Measurements from ENCODE around the gene BRINP1. TPM values are rescaled to one million over a fixed set of nuclear protein-coding genes. Genes with fewer than 3 reads are reported as not detected.

BRINP1 gene
- total RNA-seq, 1 donor from 2014 or later: 11.4 TPM

DNA sequence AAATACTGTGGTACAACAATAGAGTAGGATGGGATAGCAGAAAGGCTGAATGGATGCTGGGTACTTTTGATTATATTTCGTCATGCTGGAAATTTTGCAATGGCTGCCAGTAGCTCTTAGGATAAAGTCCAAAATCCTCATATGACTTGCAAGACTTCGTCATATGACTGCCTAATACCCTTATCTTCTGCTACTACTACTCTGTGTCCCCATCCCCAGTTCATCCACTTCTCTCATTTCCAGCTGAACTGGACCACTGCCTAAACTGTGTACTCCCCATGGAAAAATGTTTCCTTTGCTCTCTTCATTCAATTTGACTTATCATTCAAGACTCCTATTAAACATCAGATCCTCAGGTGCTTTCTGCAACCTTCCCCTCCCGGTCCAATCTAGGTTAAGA, 212.9 kb downstream of the BRINP1 start:
- H3K4me3 Mint-ChIP-seq: no peak overlapping the region
- no peaks in the 10 kb centered on the region for H3K36me3 Mint-ChIP-seq
- no peaks in the 10 kb centered on the region for H3K4me1 Mint-ChIP-seq (ENCODE audit: unreplicated experiment)
- H3K27ac Mint-ChIP-seq: no peak overlapping the region
- TF ChIP-seq, protein P1, sequence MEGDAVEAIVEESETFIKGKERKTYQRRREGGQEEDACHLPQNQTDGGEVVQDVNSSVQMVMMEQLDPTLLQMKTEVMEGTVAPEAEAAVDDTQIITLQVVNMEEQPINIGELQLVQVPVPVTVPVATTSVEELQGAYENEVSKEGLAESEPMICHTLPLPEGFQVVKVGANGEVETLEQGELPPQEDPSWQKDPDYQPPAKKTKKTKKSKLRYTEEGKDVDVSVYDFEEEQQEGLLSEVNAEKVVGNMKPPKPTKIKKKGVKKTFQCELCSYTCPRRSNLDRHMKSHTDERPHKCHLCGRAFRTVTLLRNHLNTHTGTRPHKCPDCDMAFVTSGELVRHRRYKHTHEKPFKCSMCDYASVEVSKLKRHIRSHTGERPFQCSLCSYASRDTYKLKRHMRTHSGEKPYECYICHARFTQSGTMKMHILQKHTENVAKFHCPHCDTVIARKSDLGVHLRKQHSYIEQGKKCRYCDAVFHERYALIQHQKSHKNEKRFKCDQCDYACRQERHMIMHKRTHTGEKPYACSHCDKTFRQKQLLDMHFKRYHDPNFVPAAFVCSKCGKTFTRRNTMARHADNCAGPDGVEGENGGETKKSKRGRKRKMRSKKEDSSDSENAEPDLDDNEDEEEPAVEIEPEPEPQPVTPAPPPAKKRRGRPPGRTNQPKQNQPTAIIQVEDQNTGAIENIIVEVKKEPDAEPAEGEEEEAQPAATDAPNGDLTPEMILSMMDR (conservative IDR thresholded peaks at IDR 0.05): no peak
- H3K27me3 Mint-ChIP-seq: no peaks in the 10 kb centered on the region
- no peaks in the 10 kb centered on the region for H3K9me3 Mint-ChIP-seq
- no peak for DNase-seq (ENCODE audit: extremely low spot score, unreplicated experiment)

DNA sequence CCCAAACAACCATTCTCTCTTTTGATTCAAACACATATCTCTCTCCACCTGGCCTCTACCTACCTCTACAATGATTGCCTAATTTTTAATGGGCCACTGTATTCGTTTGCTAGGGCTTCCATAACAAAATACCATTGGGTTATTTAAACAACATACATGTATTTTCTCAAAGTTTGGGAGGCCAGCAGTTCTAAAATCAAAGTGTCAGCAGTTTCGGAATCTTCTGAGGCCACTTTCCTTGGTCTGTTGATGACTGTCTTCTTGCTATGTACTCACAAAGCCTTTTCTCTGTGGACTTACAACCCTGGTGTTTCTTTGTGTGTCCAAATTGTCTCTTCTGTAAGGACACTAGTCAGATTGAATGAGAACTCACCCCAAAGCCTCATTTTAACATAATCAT, 214.7 kb downstream of the BRINP1 start:
- no peaks in the 10 kb centered on the region for H3K4me1 Mint-ChIP-seq (ENCODE audit: unreplicated experiment)

DNA sequence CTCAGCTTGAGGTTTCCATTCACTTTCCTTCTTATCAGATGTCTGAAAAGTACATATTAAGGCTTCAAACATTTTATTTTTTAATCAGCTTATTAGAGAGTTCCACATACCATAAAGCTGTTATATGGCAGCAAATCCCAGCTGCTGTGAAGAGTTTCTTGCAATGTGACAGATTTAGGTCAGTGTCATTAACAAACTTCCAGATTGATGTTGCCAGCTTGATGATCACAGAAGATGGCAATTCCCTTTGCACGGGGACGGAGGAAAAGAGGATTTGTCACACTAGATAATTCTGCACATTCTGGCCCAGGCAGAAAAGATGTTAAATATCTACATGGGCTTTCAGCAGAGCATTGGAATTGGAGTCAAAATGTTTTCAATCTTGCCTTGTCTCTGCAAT, 215.8 kb downstream of the BRINP1 start:
- H3K4me3 Mint-ChIP-seq: no peak overlapping the region
- TF ChIP-seq, protein P1 (conservative IDR thresholded peaks at IDR 0.05): no peak
- no peaks in the 10 kb centered on the region for H3K27me3 Mint-ChIP-seq
- no peaks in the 10 kb centered on the region for H3K36me3 Mint-ChIP-seq
- no peaks in the 10 kb centered on the region for H3K4me1 Mint-ChIP-seq (ENCODE audit: unreplicated experiment)
- DNase-seq (ENCODE audit: extremely low spot score, unreplicated experiment): no peak
- no peak overlapping the region for H3K27ac Mint-ChIP-seq
- H3K9me3 Mint-ChIP-seq: no peaks in the 10 kb centered on the region

More for the DNA sequence above, 214.7 kb downstream of the BRINP1 start:
- Mint-ChIP-seq H3K4me3 (no peak overlapping the region), H3K36me3 (no peaks in the 10 kb centered on the region), H3K9me3 (no peaks in the 10 kb centered on the region), H3K27ac (no peak overlapping the region), H3K27me3 (no peaks in the 10 kb centered on the region)
- no peak for DNase-seq (ENCODE audit: extremely low spot score, unreplicated experiment)
- TF ChIP-seq, protein P1 (conservative IDR thresholded peaks at IDR 0.05): no peak

DNA sequence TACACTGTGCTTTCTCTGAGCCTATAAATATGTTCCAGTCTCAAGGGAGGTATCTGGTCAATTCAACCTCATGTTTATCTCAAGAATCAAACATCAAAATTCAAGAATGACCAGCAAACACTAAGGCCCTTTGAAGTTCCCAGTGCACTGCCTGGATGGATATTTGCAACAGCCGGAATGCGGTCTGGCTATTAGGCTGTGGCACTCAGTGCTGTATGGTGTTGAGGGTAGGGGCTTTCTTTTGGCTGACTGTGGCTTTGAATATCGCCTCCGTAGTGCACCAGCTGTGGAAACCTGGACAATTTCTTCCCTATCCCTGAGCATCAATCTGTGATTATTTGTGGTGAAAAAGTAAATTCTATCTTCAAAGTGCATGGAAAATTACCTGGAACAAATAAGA, 220.4 kb downstream of the BRINP1 start:
- Mint-ChIP-seq H3K27me3 (no peaks in the 10 kb centered on the region), H3K27ac (no peak overlapping the region), H3K4me3 (no peak overlapping the region), H3K36me3 (no peaks in the 10 kb centered on the region), H3K4me1 (ENCODE audit: unreplicated experiment) (no peaks in the 10 kb centered on the region), H3K9me3 (no peaks in the 10 kb centered on the region)
- TF ChIP-seq, protein P1 (conservative IDR thresholded peaks at IDR 0.05): no peak
- no peak for DNase-seq (ENCODE audit: extremely low spot score, unreplicated experiment)

DNA sequence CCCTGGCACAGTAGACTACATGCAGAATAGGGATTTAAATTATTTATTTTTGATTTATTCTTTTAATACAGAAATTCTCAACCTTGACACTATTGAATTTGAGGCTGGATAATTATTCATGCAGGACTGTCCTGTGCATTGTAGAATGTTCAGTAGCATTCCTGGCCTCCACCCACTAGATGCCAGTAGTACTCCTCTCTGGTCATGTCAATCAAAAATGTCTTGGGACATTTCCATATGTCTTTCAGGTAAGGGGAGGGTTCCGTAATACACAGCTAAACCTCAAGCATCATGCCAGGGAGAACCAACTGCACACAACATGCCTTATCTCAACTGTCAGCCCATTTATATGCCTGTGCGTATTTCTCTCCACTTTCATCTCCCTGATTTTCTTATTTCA, 231.8 kb downstream of the BRINP1 start:
- no peak overlapping the region for H3K4me3 Mint-ChIP-seq
- H3K36me3 Mint-ChIP-seq: no peaks in the 10 kb centered on the region
- TF ChIP-seq, protein P1 (conservative IDR thresholded peaks at IDR 0.05): no peak

DNA sequence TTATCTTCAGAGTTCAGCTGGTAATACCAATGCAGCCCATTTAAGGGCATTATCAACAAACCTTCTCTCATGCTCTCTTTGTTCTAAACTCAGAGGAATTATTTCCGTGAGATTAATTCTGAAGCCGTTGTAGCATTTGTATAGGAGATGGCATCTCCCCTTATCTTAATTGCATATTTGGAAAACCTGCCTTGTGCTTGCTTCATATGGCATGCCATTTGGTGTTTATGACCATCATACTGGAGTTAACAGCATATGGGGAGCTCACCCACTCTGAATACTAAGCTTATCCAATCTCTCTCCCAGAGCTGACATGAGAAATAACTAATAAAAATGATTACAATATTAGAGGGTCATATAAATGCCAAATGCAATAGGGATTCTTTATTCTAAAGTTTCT, 243.2 kb downstream of the BRINP1 start:
- Mint-ChIP-seq H3K9me3 (no peaks in the 10 kb centered on the region), H3K4me1 (ENCODE audit: unreplicated experiment) (no peaks in the 10 kb centered on the region), H3K4me3 (no peak overlapping the region), H3K27me3 (peaks cover 7% of the 10 kb centered on the region), H3K27ac (no peak overlapping the region), H3K36me3 (no peaks in the 10 kb centered on the region)
- TF ChIP-seq, protein P1 (conservative IDR thresholded peaks at IDR 0.05): no peak
- DNase-seq (ENCODE audit: extremely low spot score, unreplicated experiment): no peak

More for the DNA sequence above, 231.8 kb downstream of the BRINP1 start:
- no peaks in the 10 kb centered on the region for H3K4me1 Mint-ChIP-seq (ENCODE audit: unreplicated experiment)
- H3K27ac Mint-ChIP-seq: no peak overlapping the region
- no peaks in the 10 kb centered on the region for H3K9me3 Mint-ChIP-seq
- no peaks in the 10 kb centered on the region for H3K27me3 Mint-ChIP-seq
- no peak for DNase-seq (ENCODE audit: extremely low spot score, unreplicated experiment)

Data from type B pancreatic cell (in vitro differentiated cells).